ENCODE results near the gene PEMT. TPM values are rescaled to one million over a fixed set of nuclear protein-coding genes. Genes with fewer than 3 reads are reported as not detected.

Gene PEMT
- total RNA-seq, 1 donor from 2014 or later = 690 TPM

- TF ChIP-seq CTCF (IDR thresholded peaks at IDR 0.05) = no peak
- peaks cover 0 to 18% of the 10 kb centered on the region in 2 donors for H3K4me1 ChIP-seq
- H3K27me3 ChIP-seq = no peaks in the 10 kb centered on the region
- H3K27ac ChIP-seq = no peak overlapping the region
- H3K9me3 ChIP-seq = no peaks in the 10 kb centered on the region
- no peak overlapping the region for H3K4me3 ChIP-seq
- intact Hi-C loops (cut with DNase I) = no loop called here
- H3K36me3 ChIP-seq = no peaks in the 10 kb centered on the region
- no peak for DNase-seq (ENCODE audit: low spot score in 2 of 2)
Measured at GRCh38 chr17:17548044-17548443, 43.5 kb downstream of the PEMT start.

- H3K27ac ChIP-seq = no peak overlapping the region
- H3K9me3 ChIP-seq = no peaks in the 10 kb centered on the region
- intact Hi-C loops (cut with DNase I) = no loop called here
- no peak for DNase-seq (ENCODE audit: low spot score in 2 of 2)
- H3K27me3 ChIP-seq = no peaks in the 10 kb centered on the region
- H3K4me3 ChIP-seq = no peak overlapping the region
- no peak for TF ChIP-seq CTCF (IDR thresholded peaks at IDR 0.05)
- H3K4me1 ChIP-seq = peaks cover 0 to 18% of the 10 kb centered on the region in 2 donors
- H3K36me3 ChIP-seq = no peaks in the 10 kb centered on the region
Measured at GRCh38 chr17:17547210-17547764, 44.2 kb downstream of the PEMT start.

GRCh38 chr17:17546399-17547185 lies 44.9 kb downstream of the PEMT start:
- TF ChIP-seq CTCF (IDR thresholded peaks at IDR 0.05) = no peak
- no peaks in the 10 kb centered on the region for H3K27me3 ChIP-seq
- no peaks in the 10 kb centered on the region for H3K9me3 ChIP-seq
- peaks cover 0 to 18% of the 10 kb centered on the region in 2 donors for H3K4me1 ChIP-seq
- DNase-seq (ENCODE audit: low spot score in 2 of 2) = no peak
- no peaks in the 10 kb centered on the region for H3K36me3 ChIP-seq
- H3K27ac ChIP-seq = no peak overlapping the region
- intact Hi-C loops (cut with DNase I) = no loop called here
- H3K4me3 ChIP-seq = no peak overlapping the region

GRCh38 chr17:17545984-17546383 lies 45.5 kb downstream of the PEMT start:
- no peak for TF ChIP-seq CTCF (IDR thresholded peaks at IDR 0.05)
- H3K4me3 ChIP-seq = no peak overlapping the region
- intact Hi-C loops (cut with DNase I) = no loop called here
- no peaks in the 10 kb centered on the region for H3K9me3 ChIP-seq
- DNase-seq (ENCODE audit: low spot score in 2 of 2) = no peak
- H3K36me3 ChIP-seq = no peaks in the 10 kb centered on the region
- peak overlapping the region; percentile 4 to 67 for H3K27ac ChIP-seq
- peaks cover 0 to 18% of the 10 kb centered on the region in 2 donors for H3K4me1 ChIP-seq
- no peaks in the 10 kb centered on the region for H3K27me3 ChIP-seq

GRCh38 chr17:17545031-17545820 lies 46.3 kb downstream of the PEMT start:
- peak overlapping the region; percentile 4 to 67 for H3K27ac ChIP-seq

More at GRCh38 chr17:17545031-17545820, 46.3 kb downstream of the PEMT start:
- H3K9me3 ChIP-seq = no peaks in the 10 kb centered on the region
- peak in 1 of 2 donors; percentile 78 for DNase-seq (ENCODE audit: low spot score in 2 of 2)
- peaks cover 0 to 18% of the 10 kb centered on the region in 2 donors for H3K4me1 ChIP-seq
- intact Hi-C loops (cut with DNase I) = no loop called here
- no peaks in the 10 kb centered on the region for H3K36me3 ChIP-seq
- TF ChIP-seq CTCF (IDR thresholded peaks at IDR 0.05) = no peak
- no peaks in the 10 kb centered on the region for H3K27me3 ChIP-seq
- H3K4me3 ChIP-seq = no peak overlapping the region
